GM23338 (cell line): ENCODE measurements around the gene LRCH2. TPM values are rescaled to one million over a fixed set of nuclear protein-coding genes. Genes with fewer than 3 reads are reported as not detected.

ENCODE experiments used
- ATAC-seq: fragments of 200-7000 bp; cut with Tn5 transposase; 3 replicates; pipeline ENCODE4 v1.9.1; 2020
- DNase-seq: peaks from one replicate; pipeline ENCODE4 v3.0.0-alpha.2; 2015; ENCODE audit warnings: low spot score
- H2AFZ ChIP-seq: fragments of 200-600 bp; sonication (generic); 2 replicates; pipeline ENCODE4 v1.8.0; 2016; ENCODE audit warnings: antibody characterized with exemption, mild to moderate bottlenecking, moderate library complexity
- H3F3A ChIP-seq: fragments of 200-600 bp; sonication (generic); replicated peaks from 2 replicates; pipeline ENCODE4 v1.8.0; 2017; ENCODE audit warnings: antibody characterized with exemption, mixed run types, low read depth
- H3K27ac ChIP-seq: fragments of 200-600 bp; sonication (generic); 2 replicates; pipeline ENCODE4 v1.6.1; 2016; ENCODE audit warnings: low read depth
- H3K27me3 ChIP-seq: fragments of 200-600 bp; sonication (generic); 2 replicates; pipeline ENCODE4 v1.8.0; 2016; ENCODE audit warnings: mild to moderate bottlenecking, mixed run types, moderate library complexity; ENCODE audit not compliant: insufficient read depth
- H3K36me3 ChIP-seq: fragments of 200-600 bp; sonication (generic); 2 replicates; pipeline ENCODE4 v1.8.0; 2016; ENCODE audit warnings: mild to moderate bottlenecking; ENCODE audit not compliant: insufficient read depth
- H3K4me1 ChIP-seq: fragments of 200-600 bp; sonication (generic); 2 replicates; pipeline ENCODE4 v1.8.0; 2016; ENCODE audit warnings: mild to moderate bottlenecking, moderate library complexity; ENCODE audit not compliant: insufficient read depth
- H3K4me2 ChIP-seq: fragments of 200-600 bp; sonication (generic); 2 replicates; pipeline ENCODE4 v1.7.1; 2017; ENCODE audit warnings: mixed run types
- H3K4me3 ChIP-seq: fragments of 200-600 bp; sonication (generic); 2 replicates; pipeline ENCODE4 v1.6.1; 2016; ENCODE audit warnings: mixed run types
- H3K79me2 ChIP-seq: fragments of 200-600 bp; sonication (generic); replicated peaks from 2 replicates; pipeline ENCODE4 v1.8.0; 2017; ENCODE audit warnings: mild to moderate bottlenecking; ENCODE audit not compliant: insufficient read depth
- H3K9me2 ChIP-seq: fragments of 200-600 bp; sonication (generic); 2 replicates; pipeline ENCODE4 v1.8.0; 2017; ENCODE audit not compliant: insufficient read depth
- H4K20me1 ChIP-seq: fragments of 200-600 bp; sonication (generic); replicated peaks from 2 replicates; pipeline ENCODE4 v1.8.0; 2017; ENCODE audit warnings: mild to moderate bottlenecking; ENCODE audit not compliant: insufficient read depth
- H3K27ac Mint-ChIP-seq: 2 replicates; pipeline ENCODE4 v1.8.0; 2020; ENCODE audit warnings: inconsistent platforms, mild to moderate bottlenecking, moderate library complexity, mixed read lengths
- H3K27me3 Mint-ChIP-seq: 3 replicates; pipeline ENCODE4 v1.8.0; 2022; ENCODE audit warnings: low read depth, mild to moderate bottlenecking, moderate library complexity, mixed read lengths, inconsistent platforms; ENCODE audit not compliant: insufficient read depth, poor library complexity
- H3K36me3 Mint-ChIP-seq: 3 replicates; pipeline ENCODE4 v1.8.0; 2021; ENCODE audit warnings: low read depth, mild to moderate bottlenecking, inconsistent platforms, moderate library complexity, mixed read lengths
- H3K4me1 Mint-ChIP-seq: 3 replicates; pipeline ENCODE4 v1.8.0; 2020; ENCODE audit warnings: mild to moderate bottlenecking, inconsistent platforms, mixed read lengths
- H3K4me3 Mint-ChIP-seq: 3 replicates; pipeline ENCODE4 v1.8.0; 2021; ENCODE audit warnings: moderate library complexity, mild to moderate bottlenecking, inconsistent platforms, mixed read lengths
- H3K9me3 Mint-ChIP-seq: 3 replicates; pipeline ENCODE4 v1.8.0; 2020; ENCODE audit warnings: moderate library complexity, mild to moderate bottlenecking, inconsistent platforms, mixed read lengths
- CREB1 ChIP-seq: fragments of 250-450 bp; sonication (Bioruptor Pico); IDR thresholded peaks from 2 replicates; pipeline ENCODE4 v1.5.0; 2020; ENCODE audit warnings: low read depth, mild to moderate bottlenecking, moderate library complexity
- EZH2 ChIP-seq: fragments of 200-600 bp; sonication (generic); IDR thresholded peaks from one replicate; pipeline ENCODE4 v1.8.0; 2017; ENCODE audit warnings: antibody characterized with exemption, mild to moderate bottlenecking, low read depth; ENCODE audit not compliant: unreplicated experiment
- JUNB ChIP-seq: IDR thresholded peaks from one replicate; pipeline ENCODE4 v1.6.1; 2016; ENCODE audit warnings: antibody characterized with exemption; ENCODE audit not compliant: unreplicated experiment
- NANOG ChIP-seq: IDR thresholded peaks from 2 replicates; pipeline ENCODE4 v1.6.1; 2016; ENCODE audit warnings: antibody characterized with exemption, borderline replicate concordance
- POLR2AphosphoS5 ChIP-seq: IDR thresholded peaks from 2 replicates; pipeline ENCODE4 v1.6.1; 2016; ENCODE audit warnings: antibody characterized with exemption, low read depth
- STAT1 ChIP-seq: IDR thresholded peaks from one replicate; pipeline ENCODE4 v1.6.1; 2016; ENCODE audit warnings: antibody characterized with exemption; ENCODE audit not compliant: unreplicated experiment
- ZNF114 ChIP-seq: fragments of 250-450 bp; sonication (Bioruptor Pico); IDR thresholded peaks from 2 replicates; pipeline ENCODE4 v1.5.0; 2020; ENCODE audit warnings: mild to moderate bottlenecking, moderate library complexity
- ZNF331 ChIP-seq: fragments of 250-450 bp; sonication (Bioruptor Pico); IDR thresholded peaks from 2 replicates; pipeline ENCODE4 v1.5.0; 2020; ENCODE audit warnings: low read depth, mild to moderate bottlenecking, moderate library complexity
- polyA plus RNA-seq: library from polyadenylated mRNA; unstranded; fragments of >200 nt; fragmentation: Nextera tagmentation; extraction: Ambion mirVana; gene quantifications from 2 replicates; pipeline ENCODE4 v1.2.1, GENCODE V29; 2016
- total RNA-seq: library from RNA; depleted of rRNA; stranded (reverse); fragments of >200 nt; shearing (Covaris generic); gene quantifications from 2 replicates; pipeline ENCODE4 v1.2.3, GENCODE V29; 2014
- TF ChIP-seq, protein P1 (sequence below): IDR thresholded peaks from 2 replicates; pipeline ENCODE4 v1.6.1; 2016; ENCODE audit warnings: antibody characterized with exemption
- TF ChIP-seq, protein P2 (sequence below): IDR thresholded peaks from one replicate; pipeline ENCODE4 v1.6.1; 2018; ENCODE audit warnings: antibody characterized with exemption; ENCODE audit not compliant: unreplicated experiment
- TF ChIP-seq, protein P3 (sequence below), 2 experiments: fragments of 200-600 bp in 1 of 2; sonication (generic) in 1 of 2; conservative IDR thresholded peaks; 2 replicates each; pipeline versions ENCODE4 v1.5.1 to v1.6.1; 2016 to 2017; ENCODE audit warnings: antibody characterized with exemption in 2 of 2, low read depth in 2 of 2, mild to moderate bottlenecking in 2 of 2, moderate library complexity in 1 of 2

The LRCH2 gene
- total and polyA plus RNA-seq, 2 experiments from 2014 or later: 2.5 to 8.6 TPM

DNA sequence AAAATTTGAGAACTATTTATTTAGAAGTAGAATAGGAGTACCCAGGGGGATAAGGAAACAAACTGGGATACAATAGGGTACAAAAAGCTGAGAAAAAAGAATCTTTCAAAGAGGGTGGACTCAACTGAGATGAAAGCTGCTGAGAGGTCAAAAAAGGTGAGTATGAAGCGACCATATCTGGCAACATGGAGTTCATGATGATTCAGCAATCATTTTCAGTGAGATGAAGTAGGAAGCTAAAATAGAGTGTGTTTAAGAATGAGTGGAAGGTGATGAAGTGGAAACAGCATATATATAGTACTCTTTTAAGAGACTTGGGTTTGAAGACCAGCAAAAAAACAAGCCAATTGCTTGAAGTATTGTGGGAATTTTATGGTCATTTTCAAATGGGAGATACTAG is 144.5 kb downstream of the LRCH2 start (continued):
- TF ChIP-seq, protein P1, sequence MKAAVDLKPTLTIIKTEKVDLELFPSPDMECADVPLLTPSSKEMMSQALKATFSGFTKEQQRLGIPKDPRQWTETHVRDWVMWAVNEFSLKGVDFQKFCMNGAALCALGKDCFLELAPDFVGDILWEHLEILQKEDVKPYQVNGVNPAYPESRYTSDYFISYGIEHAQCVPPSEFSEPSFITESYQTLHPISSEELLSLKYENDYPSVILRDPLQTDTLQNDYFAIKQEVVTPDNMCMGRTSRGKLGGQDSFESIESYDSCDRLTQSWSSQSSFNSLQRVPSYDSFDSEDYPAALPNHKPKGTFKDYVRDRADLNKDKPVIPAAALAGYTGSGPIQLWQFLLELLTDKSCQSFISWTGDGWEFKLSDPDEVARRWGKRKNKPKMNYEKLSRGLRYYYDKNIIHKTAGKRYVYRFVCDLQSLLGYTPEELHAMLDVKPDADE: no peak
- TF ChIP-seq POLR2AphosphoS5: no peak
- TF ChIP-seq, protein P2, sequence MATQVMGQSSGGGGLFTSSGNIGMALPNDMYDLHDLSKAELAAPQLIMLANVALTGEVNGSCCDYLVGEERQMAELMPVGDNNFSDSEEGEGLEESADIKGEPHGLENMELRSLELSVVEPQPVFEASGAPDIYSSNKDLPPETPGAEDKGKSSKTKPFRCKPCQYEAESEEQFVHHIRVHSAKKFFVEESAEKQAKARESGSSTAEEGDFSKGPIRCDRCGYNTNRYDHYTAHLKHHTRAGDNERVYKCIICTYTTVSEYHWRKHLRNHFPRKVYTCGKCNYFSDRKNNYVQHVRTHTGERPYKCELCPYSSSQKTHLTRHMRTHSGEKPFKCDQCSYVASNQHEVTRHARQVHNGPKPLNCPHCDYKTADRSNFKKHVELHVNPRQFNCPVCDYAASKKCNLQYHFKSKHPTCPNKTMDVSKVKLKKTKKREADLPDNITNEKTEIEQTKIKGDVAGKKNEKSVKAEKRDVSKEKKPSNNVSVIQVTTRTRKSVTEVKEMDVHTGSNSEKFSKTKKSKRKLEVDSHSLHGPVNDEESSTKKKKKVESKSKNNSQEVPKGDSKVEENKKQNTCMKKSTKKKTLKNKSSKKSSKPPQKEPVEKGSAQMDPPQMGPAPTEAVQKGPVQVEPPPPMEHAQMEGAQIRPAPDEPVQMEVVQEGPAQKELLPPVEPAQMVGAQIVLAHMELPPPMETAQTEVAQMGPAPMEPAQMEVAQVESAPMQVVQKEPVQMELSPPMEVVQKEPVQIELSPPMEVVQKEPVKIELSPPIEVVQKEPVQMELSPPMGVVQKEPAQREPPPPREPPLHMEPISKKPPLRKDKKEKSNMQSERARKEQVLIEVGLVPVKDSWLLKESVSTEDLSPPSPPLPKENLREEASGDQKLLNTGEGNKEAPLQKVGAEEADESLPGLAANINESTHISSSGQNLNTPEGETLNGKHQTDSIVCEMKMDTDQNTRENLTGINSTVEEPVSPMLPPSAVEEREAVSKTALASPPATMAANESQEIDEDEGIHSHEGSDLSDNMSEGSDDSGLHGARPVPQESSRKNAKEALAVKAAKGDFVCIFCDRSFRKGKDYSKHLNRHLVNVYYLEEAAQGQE: no peak
- TF ChIP-seq ZNF331 (CRISPR knock-in tag): no peak
- TF ChIP-seq CREB1 (CRISPR knock-in tag): no peak

DNA sequence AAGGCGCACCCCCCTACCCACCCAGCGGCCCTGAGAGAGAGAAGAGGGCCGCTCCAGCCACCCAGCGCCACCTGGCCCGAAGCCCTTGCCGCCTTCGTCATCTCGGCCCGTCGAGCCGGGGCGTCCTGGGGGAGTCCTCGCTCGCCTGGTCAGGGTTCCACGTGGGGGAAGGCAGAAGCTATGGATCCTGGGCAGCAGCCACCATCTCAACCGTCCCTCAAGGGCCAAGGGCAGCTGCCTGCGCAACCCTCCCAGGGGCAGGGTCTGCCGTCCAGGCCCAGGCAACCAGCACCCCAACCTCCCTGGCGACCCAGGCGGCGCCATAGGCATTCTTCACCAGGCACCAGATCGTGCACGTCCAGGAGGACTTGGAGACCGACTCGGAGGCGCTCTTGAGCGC is 165.0 kb downstream of the LRCH2 start:
- H3K27ac ChIP-seq: no peak overlapping the region
- DNase-seq: no peak
- no peaks in the 10 kb centered on the region for H3K9me2 ChIP-seq
- no peak overlapping the region for H3K4me3 ChIP-seq
- Mint-ChIP-seq H3K27ac (no peak overlapping the region), H3K4me1 (no peaks in the 10 kb centered on the region), H3K9me3 (no peaks in the 10 kb centered on the region), H3K4me3 (no peak overlapping the region), H3K36me3 (no peaks in the 10 kb centered on the region), H3K27me3 (no peaks in the 10 kb centered on the region)
- H4K20me1 ChIP-seq: no peaks in the 10 kb centered on the region
- no peaks in the 10 kb centered on the region for H3F3A ChIP-seq
- no peak overlapping the region for H3K4me2 ChIP-seq
- H3K27me3 ChIP-seq: no peaks in the 10 kb centered on the region
- ATAC-seq: no peak
- no peaks in the 10 kb centered on the region for H3K79me2 ChIP-seq
- H3K4me1 ChIP-seq: no peaks in the 10 kb centered on the region
- no peak overlapping the region for H2AFZ ChIP-seq
- H3K36me3 ChIP-seq: no peaks in the 10 kb centered on the region
- TF ChIP-seq, protein P3, sequence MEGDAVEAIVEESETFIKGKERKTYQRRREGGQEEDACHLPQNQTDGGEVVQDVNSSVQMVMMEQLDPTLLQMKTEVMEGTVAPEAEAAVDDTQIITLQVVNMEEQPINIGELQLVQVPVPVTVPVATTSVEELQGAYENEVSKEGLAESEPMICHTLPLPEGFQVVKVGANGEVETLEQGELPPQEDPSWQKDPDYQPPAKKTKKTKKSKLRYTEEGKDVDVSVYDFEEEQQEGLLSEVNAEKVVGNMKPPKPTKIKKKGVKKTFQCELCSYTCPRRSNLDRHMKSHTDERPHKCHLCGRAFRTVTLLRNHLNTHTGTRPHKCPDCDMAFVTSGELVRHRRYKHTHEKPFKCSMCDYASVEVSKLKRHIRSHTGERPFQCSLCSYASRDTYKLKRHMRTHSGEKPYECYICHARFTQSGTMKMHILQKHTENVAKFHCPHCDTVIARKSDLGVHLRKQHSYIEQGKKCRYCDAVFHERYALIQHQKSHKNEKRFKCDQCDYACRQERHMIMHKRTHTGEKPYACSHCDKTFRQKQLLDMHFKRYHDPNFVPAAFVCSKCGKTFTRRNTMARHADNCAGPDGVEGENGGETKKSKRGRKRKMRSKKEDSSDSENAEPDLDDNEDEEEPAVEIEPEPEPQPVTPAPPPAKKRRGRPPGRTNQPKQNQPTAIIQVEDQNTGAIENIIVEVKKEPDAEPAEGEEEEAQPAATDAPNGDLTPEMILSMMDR (conservative IDR thresholded peaks at IDR 0.05; ENCODE audit: low read depth in 2 of 2): no peak
- TF ChIP-seq CREB1 (CRISPR knock-in tag) (no peak), JUNB (no peak), POLR2AphosphoS5 (no peak), STAT1 (no peak), EZH2 (no peak), ZNF114 (CRISPR knock-in tag) (no peak), ZNF331 (CRISPR knock-in tag) (no peak), NANOG (no peak)
- TF ChIP-seq, protein P2: no peak
- TF ChIP-seq, protein P1: no peak
